RPMI8226 (cell line): ENCODE data around the gene H6PD.
A peak's percentile ranks its signal among the peaks of the same experiment; 100 is the strongest.

ENCODE experiments used
- DNase-seq: peaks from one replicate; pipeline ENCODE4 v3.0.0-alpha.2; 2015

Gene H6PD

GRCh38 chr1:9242338-9242969, 7.9 kb downstream of the H6PD start:
- DNase-seq: no peak

GRCh38 chr1:9243066-9243739, 8.6 kb downstream of the H6PD start:
- DNase-seq: no peak

- DNase-seq: no peak
These were observed 10.1 kb downstream of the H6PD start for GRCh38 chr1:9244501-9245229.

GRCh38 chr1:9245230-9245619, 10.7 kb downstream of the H6PD start:
- DNase-seq: no peak

GRCh38 chr1:9245661-9246060, 11.1 kb downstream of the H6PD start:
- no peak for DNase-seq

- DNase-seq: no peak
These were observed 11.6 kb downstream of the H6PD start for GRCh38 chr1:9246215-9246614.

- no peak for DNase-seq
These were observed 12.5 kb downstream of the H6PD start for GRCh38 chr1:9246841-9247785.

- DNase-seq: no peak
These were observed 13.3 kb downstream of the H6PD start for GRCh38 chr1:9247894-9248293.

GRCh38 chr1:9248341-9249262, 14.0 kb downstream of the H6PD start:
- no peak for DNase-seq

- no peak for DNase-seq
These were observed 14.6 kb downstream of the H6PD start for GRCh38 chr1:9249263-9249533.

- DNase-seq: peak; percentile 24
These were observed 15.2 kb downstream of the H6PD start for GRCh38 chr1:9249534-9250410.

GRCh38 chr1:9250411-9251381, 16.1 kb downstream of the H6PD start:
- no peak for DNase-seq

- no peak for DNase-seq
These were observed 16.9 kb downstream of the H6PD start for GRCh38 chr1:9251501-9251900.

GRCh38 chr1:9253004-9253403, 18.4 kb downstream of the H6PD start:
- DNase-seq: no peak

GRCh38 chr1:9253453-9254105, 19.0 kb downstream of the H6PD start:
- no peak for DNase-seq

GRCh38 chr1:9256332-9256731, 21.8 kb downstream of the H6PD start:
- DNase-seq: no peak

- no peak for DNase-seq
These were observed 23.3 kb downstream of the H6PD start for GRCh38 chr1:9257851-9258250.

- no peak for DNase-seq
These were observed 24.1 kb downstream of the H6PD start for GRCh38 chr1:9258629-9259028.

- no peak for DNase-seq
These were observed 25.6 kb downstream of the H6PD start for GRCh38 chr1:9260059-9260766.
